ENCODE results near the gene SLIT1.

The SLIT1 gene

GRCh38 chr10:97185326-97186058 lies at the start of gene SLIT1:
SLIT1 (minus strand) TSS chr10:97185959; CDS start chr10:97185674, 285 bp downstream.
- no peak within 1 kb of the TSS for H3K9ac ChIP-seq (ENCODE audit: low read length)
- no peaks in the 10 kb centered on the region for H3K4me1 ChIP-seq (ENCODE audit: insufficient read depth, low read length)
- no peaks in the 10 kb centered on the region for H3K36me3 ChIP-seq (ENCODE audit: insufficient read depth, low read length)
- peaks cover 0 to 26% of the 10 kb centered on the region in 2 donors for H3K27me3 ChIP-seq (ENCODE audit: control insufficient read depth in 1 of 2, insufficient read depth in 2 of 2, low read length in 2 of 2)
- no peaks in the 10 kb centered on the region for H3K9me3 ChIP-seq (ENCODE audit: low read length)
- H3K4me3 ChIP-seq (ENCODE audit: low read depth in 1 of 2, low read length in 2 of 2): no peak within 1 kb of the TSS
- no peak within 1 kb of the TSS for H3K27ac ChIP-seq (ENCODE audit: low read depth, low read length)

DNA sequence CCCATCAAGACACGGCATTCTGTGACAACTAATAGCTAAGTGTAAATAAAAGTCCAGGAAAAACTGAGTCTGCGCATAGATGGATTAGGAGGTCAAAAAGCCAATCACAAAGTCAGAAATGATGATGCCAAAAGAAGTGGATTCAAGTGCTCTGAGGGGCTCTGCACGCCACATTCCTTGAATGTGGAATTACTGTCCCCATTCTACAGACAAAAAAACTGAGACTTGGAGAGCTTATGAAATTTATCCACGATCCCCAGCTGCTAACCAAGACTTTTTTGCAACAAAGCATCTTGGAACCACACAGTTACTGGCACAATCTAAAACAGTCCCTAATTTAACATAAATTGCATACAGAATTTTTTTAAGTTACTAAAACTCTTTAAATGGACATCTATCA lies 49.6 kb upstream of the SLIT1 start:
- Histone ChIP-seq H3K27me3 (ENCODE audit: control insufficient read depth in 1 of 2, insufficient read depth in 2 of 2, low read length in 2 of 2) (no peaks in the 10 kb centered on the region), H3K9me3 (ENCODE audit: low read length) (no peaks in the 10 kb centered on the region), H3K36me3 (ENCODE audit: insufficient read depth, low read length) (no peaks in the 10 kb centered on the region), H3K27ac (ENCODE audit: low read depth, low read length) (no peak overlapping the region), H3K4me3 (ENCODE audit: low read depth in 1 of 2, low read length in 2 of 2) (no peak overlapping the region), H3K4me1 (ENCODE audit: insufficient read depth, low read length) (no peaks in the 10 kb centered on the region), H3K9ac (ENCODE audit: low read length) (no peak overlapping the region)

DNA sequence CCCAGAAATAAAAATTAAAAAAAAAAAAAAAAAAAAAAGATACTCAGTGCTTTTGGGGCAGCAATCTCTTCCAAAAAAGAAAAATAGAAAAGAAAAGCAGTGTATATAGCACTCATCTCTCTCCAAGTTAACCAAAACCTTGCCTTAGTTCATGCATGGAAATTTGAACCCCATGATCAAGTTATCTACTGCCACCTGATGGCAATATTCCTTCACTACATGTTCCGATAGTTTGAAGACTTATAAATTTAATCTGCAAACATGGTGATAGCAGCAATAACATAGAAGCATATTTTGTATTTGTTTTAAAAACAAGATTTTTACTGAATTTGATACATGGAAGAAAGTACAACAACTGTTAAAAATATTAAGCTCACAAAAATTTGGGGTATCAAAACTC lies 48.6 kb upstream of the SLIT1 start:
- H3K27ac ChIP-seq (ENCODE audit: low read depth, low read length): no peak overlapping the region
- no peaks in the 10 kb centered on the region for H3K27me3 ChIP-seq (ENCODE audit: control insufficient read depth in 1 of 2, insufficient read depth in 2 of 2, low read length in 2 of 2)
- H3K4me3 ChIP-seq (ENCODE audit: low read depth in 1 of 2, low read length in 2 of 2): no peak overlapping the region
- H3K36me3 ChIP-seq (ENCODE audit: insufficient read depth, low read length): peaks cover 7% of the 10 kb centered on the region
- H3K4me1 ChIP-seq (ENCODE audit: insufficient read depth, low read length): no peaks in the 10 kb centered on the region
- H3K9ac ChIP-seq (ENCODE audit: low read length): no peak overlapping the region
- no peaks in the 10 kb centered on the region for H3K9me3 ChIP-seq (ENCODE audit: low read length)

DNA sequence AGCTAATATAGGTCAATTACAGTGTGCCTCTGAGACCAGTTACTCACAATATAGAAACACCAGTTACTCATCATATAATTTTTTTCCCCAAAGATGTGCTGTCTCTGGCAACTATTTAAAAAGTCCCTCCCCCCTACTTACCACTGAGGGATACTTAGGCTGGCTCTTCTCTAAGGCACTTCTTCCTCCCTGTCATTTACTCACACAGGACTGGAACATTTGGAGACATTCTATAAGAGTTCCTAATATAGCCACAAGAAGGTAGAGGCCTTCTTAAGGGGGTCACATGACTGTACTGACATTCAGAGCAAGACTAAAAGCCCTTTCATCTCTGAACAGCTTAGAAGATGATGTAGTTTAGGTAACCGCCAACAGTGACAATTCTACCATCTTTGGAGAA lies 44.4 kb upstream of the SLIT1 start:
- Histone ChIP-seq H3K4me3 (ENCODE audit: low read depth in 1 of 2, low read length in 2 of 2) (no peak overlapping the region), H3K9ac (ENCODE audit: low read length) (no peak overlapping the region), H3K27me3 (ENCODE audit: control insufficient read depth in 1 of 2, insufficient read depth in 2 of 2, low read length in 2 of 2) (no peaks in the 10 kb centered on the region), H3K36me3 (ENCODE audit: insufficient read depth, low read length) (peaks cover 33% of the 10 kb centered on the region), H3K9me3 (ENCODE audit: low read length) (no peaks in the 10 kb centered on the region), H3K4me1 (ENCODE audit: insufficient read depth, low read length) (no peaks in the 10 kb centered on the region), H3K27ac (ENCODE audit: low read depth, low read length) (no peak overlapping the region)

DNA sequence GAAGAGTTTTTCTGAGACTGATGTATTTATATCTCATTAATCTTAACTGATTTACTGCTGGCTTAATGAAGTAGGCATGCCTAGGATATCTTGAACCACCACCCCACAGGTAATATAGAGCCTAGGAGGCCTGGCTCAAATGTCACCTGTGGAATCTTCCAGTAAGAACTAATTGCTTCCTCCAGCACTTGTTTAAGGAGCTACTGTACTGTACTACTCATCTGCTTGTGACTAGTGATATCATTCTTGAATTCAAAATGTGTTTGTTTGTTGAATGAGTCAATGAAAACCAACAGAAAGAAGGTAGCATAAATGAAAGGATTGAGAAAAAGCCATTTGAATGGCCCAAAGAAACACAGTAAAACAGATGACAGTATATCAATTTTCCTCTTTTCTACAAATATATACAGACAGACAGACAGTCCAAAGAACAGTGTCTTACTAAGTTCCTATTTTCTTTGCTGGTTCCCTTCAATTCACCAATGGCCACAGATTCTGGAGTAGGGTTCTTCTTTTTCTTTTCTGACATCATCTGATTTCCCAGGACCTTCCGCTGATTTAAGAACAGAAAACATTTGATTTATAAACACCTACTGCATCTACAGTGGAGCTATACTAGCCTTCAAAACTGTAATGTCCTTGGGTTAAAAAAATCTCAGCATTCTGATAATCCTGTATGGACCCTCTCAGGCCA lies 43.7 kb upstream of the SLIT1 start:
- Histone ChIP-seq H3K27me3 (ENCODE audit: control insufficient read depth in 1 of 2, insufficient read depth in 2 of 2, low read length in 2 of 2) (no peaks in the 10 kb centered on the region), H3K9me3 (ENCODE audit: low read length) (no peaks in the 10 kb centered on the region), H3K4me3 (ENCODE audit: low read depth in 1 of 2, low read length in 2 of 2) (no peak overlapping the region), H3K9ac (ENCODE audit: low read length) (no peak overlapping the region), H3K4me1 (ENCODE audit: insufficient read depth, low read length) (no peaks in the 10 kb centered on the region), H3K27ac (ENCODE audit: low read depth, low read length) (no peak overlapping the region), H3K36me3 (ENCODE audit: insufficient read depth, low read length) (peaks cover 33% of the 10 kb centered on the region)

GRCh38 chr10:97228775-97229157 lies 43.0 kb upstream of the SLIT1 start:
- Histone ChIP-seq H3K27ac (ENCODE audit: low read depth, low read length) (no peak overlapping the region), H3K9me3 (ENCODE audit: low read length) (no peaks in the 10 kb centered on the region), H3K9ac (ENCODE audit: low read length) (no peak overlapping the region), H3K4me1 (ENCODE audit: insufficient read depth, low read length) (no peaks in the 10 kb centered on the region), H3K27me3 (ENCODE audit: control insufficient read depth in 1 of 2, insufficient read depth in 2 of 2, low read length in 2 of 2) (no peaks in the 10 kb centered on the region), H3K36me3 (ENCODE audit: insufficient read depth, low read length) (peaks cover 33% of the 10 kb centered on the region), H3K4me3 (ENCODE audit: low read depth in 1 of 2, low read length in 2 of 2) (no peak overlapping the region)

DNA sequence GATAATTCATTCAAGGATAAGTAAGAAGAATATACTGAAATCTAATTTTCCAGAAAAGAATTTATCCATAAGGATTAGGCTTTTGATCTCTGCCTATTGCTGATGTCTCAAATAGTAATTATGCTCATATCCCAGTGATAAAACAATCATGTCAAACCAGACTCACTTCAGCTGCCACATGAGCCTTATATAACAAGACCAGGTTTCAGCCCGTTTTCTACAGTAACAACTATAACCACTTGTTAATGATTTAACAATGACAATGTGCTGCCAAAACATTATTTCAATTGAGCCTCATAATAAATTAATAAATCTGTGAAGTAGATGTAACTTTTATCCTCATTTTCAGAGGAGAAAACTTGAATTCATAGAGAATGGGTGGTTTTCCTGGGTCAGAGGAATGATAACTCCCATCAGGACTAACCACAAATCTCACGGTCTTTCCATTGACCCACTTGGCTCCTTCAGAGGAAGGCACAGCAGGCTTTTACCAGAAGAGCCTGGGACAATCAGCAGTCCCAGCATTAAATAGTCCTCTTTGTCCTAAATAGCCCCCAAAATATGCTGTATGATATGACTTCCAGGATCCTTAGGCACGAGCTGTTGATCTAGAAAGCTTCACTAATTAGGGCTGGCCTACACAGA lies 42.5 kb upstream of the SLIT1 start:
- H3K9ac ChIP-seq (ENCODE audit: low read length): no peak overlapping the region
- no peaks in the 10 kb centered on the region for H3K9me3 ChIP-seq (ENCODE audit: low read length)
- H3K4me3 ChIP-seq (ENCODE audit: low read depth in 1 of 2, low read length in 2 of 2): no peak overlapping the region
- no peaks in the 10 kb centered on the region for H3K4me1 ChIP-seq (ENCODE audit: insufficient read depth, low read length)
- no peak overlapping the region for H3K27ac ChIP-seq (ENCODE audit: low read depth, low read length)
- no peaks in the 10 kb centered on the region for H3K27me3 ChIP-seq (ENCODE audit: control insufficient read depth in 1 of 2, insufficient read depth in 2 of 2, low read length in 2 of 2)
- peaks cover 33% of the 10 kb centered on the region for H3K36me3 ChIP-seq (ENCODE audit: insufficient read depth, low read length)

GRCh38 chr10:97226398-97226797 lies 40.6 kb upstream of the SLIT1 start:
- H3K4me1 ChIP-seq (ENCODE audit: insufficient read depth, low read length): no peaks in the 10 kb centered on the region
- H3K4me3 ChIP-seq (ENCODE audit: low read depth in 1 of 2, low read length in 2 of 2): no peak overlapping the region
- no peaks in the 10 kb centered on the region for H3K27me3 ChIP-seq (ENCODE audit: control insufficient read depth in 1 of 2, insufficient read depth in 2 of 2, low read length in 2 of 2)
- H3K36me3 ChIP-seq (ENCODE audit: insufficient read depth, low read length): peaks cover 33% of the 10 kb centered on the region
- no peak overlapping the region for H3K9ac ChIP-seq (ENCODE audit: low read length)
- H3K9me3 ChIP-seq (ENCODE audit: low read length): no peaks in the 10 kb centered on the region
- H3K27ac ChIP-seq (ENCODE audit: low read depth, low read length): no peak overlapping the region

GRCh38 chr10:97224483-97225435 lies 39.0 kb upstream of the SLIT1 start:
- Histone ChIP-seq H3K4me1 (ENCODE audit: insufficient read depth, low read length) (no peaks in the 10 kb centered on the region), H3K27me3 (ENCODE audit: control insufficient read depth in 1 of 2, insufficient read depth in 2 of 2, low read length in 2 of 2) (no peaks in the 10 kb centered on the region), H3K9ac (ENCODE audit: low read length) (no peak overlapping the region), H3K4me3 (ENCODE audit: low read depth in 1 of 2, low read length in 2 of 2) (no peak overlapping the region), H3K36me3 (ENCODE audit: insufficient read depth, low read length) (peaks cover 29% of the 10 kb centered on the region), H3K27ac (ENCODE audit: low read depth, low read length) (no peak overlapping the region), H3K9me3 (ENCODE audit: low read length) (no peaks in the 10 kb centered on the region)

DNA sequence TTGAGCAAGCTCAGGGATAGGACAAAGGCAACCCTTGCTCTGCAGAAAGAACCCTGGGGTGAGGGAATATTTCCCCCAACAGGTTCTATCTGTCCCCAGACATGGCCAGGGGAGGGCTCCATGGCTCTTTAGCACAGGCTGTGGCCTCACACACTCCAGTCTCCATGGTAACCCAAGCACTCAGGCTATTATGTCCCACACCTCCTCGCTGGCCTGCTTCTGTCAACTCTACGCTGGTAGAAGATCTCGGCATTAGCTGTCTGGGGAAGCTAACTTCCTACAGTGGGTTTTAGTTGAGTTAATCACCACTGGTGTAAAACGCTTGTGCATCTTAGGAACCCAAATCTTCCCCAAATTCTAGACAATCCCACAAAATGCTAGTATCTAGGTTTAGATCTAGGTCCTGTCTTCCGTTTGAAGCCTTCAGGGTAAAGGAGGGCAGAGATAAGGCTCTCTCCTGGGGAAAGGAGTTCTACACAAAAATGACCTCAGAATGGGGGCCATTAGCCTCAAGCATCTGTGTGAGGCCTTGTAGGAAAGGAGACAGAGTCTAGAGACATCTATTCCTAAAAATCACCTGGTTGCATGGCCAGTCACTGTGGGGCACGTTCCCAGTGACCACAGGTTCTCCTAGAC lies 36.7 kb upstream of the SLIT1 start:
- H3K27ac ChIP-seq (ENCODE audit: low read depth, low read length): no peak overlapping the region
- H3K27me3 ChIP-seq (ENCODE audit: control insufficient read depth in 1 of 2, insufficient read depth in 2 of 2, low read length in 2 of 2): no peaks in the 10 kb centered on the region
- H3K4me3 ChIP-seq (ENCODE audit: low read depth in 1 of 2, low read length in 2 of 2): no peak overlapping the region
- no peaks in the 10 kb centered on the region for H3K9me3 ChIP-seq (ENCODE audit: low read length)
- H3K9ac ChIP-seq (ENCODE audit: low read length): no peak overlapping the region
- H3K4me1 ChIP-seq (ENCODE audit: insufficient read depth, low read length): no peaks in the 10 kb centered on the region
- H3K36me3 ChIP-seq (ENCODE audit: insufficient read depth, low read length): peaks cover 13% of the 10 kb centered on the region

Measured in muscle layer of colon (tissue), 2 donors.